Measurements from ENCODE around the gene KRT80.

The KRT80 gene

GRCh38 chr12:52211716-52212585 is 20.1 kb upstream of the KRT80 start:
- no peak for DNase-seq (ENCODE audit: low read depth)
- no peak overlapping the region for H3K4me3 ChIP-seq (ENCODE audit: control insufficient read depth, low read depth, low read length)
- TF ChIP-seq, protein P1, sequence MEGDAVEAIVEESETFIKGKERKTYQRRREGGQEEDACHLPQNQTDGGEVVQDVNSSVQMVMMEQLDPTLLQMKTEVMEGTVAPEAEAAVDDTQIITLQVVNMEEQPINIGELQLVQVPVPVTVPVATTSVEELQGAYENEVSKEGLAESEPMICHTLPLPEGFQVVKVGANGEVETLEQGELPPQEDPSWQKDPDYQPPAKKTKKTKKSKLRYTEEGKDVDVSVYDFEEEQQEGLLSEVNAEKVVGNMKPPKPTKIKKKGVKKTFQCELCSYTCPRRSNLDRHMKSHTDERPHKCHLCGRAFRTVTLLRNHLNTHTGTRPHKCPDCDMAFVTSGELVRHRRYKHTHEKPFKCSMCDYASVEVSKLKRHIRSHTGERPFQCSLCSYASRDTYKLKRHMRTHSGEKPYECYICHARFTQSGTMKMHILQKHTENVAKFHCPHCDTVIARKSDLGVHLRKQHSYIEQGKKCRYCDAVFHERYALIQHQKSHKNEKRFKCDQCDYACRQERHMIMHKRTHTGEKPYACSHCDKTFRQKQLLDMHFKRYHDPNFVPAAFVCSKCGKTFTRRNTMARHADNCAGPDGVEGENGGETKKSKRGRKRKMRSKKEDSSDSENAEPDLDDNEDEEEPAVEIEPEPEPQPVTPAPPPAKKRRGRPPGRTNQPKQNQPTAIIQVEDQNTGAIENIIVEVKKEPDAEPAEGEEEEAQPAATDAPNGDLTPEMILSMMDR (conservative IDR thresholded peaks at IDR 0.05; ENCODE audit: control insufficient read depth, insufficient read depth, low read depth, low read length): no peak

DNA sequence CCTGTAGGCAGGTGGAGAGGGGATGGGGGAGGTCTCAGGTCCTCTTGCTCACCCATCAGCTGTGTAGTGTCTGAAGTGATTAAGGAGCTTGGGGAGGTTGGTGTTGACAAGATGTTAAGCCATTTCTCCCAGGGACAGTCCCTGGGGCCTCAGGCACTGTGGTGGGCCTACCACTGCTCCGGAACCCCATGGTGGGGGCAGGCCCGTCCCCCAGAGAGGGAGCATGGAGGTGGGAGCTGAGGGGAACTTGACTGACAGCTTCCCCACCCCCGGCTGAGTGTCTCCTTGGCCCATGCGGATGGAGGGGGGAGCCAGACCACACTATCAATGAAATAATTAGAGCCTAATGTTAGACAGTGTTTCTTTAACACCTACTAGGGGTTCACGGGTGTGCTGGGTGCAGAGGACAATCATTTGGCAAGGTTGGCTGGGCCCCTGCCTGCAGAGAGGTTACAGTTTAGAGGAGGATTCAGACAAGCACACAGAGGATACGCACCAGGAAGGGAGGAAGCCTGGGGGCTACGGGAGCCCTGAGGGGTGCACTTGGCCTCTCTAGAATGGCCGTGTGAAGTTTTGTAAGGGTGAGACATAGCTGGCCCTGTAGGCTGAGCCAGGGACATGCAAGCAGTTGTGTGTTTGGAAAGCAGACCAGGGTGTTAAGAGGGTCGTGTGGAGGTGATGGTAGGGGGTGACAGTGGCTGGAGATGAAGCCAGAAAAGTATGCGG is 19.3 kb upstream of the KRT80 start:
- no peak for DNase-seq (ENCODE audit: low read depth)
- no peak overlapping the region for H3K4me3 ChIP-seq (ENCODE audit: control insufficient read depth, low read depth, low read length)
- TF ChIP-seq, protein P1 (conservative IDR thresholded peaks at IDR 0.05; ENCODE audit: control insufficient read depth, insufficient read depth, low read depth, low read length): no peak

GRCh38 chr12:52210186-52210924 is 18.5 kb upstream of the KRT80 start:
- TF ChIP-seq, protein P1 (conservative IDR thresholded peaks at IDR 0.05; ENCODE audit: control insufficient read depth, insufficient read depth, low read depth, low read length): no peak
- no peak overlapping the region for H3K4me3 ChIP-seq (ENCODE audit: control insufficient read depth, low read depth, low read length)
- DNase-seq (ENCODE audit: low read depth): peak; percentile 87

GRCh38 chr12:52209321-52209720 is 17.5 kb upstream of the KRT80 start:
- H3K4me3 ChIP-seq (ENCODE audit: control insufficient read depth, low read depth, low read length): no peak overlapping the region
- DNase-seq (ENCODE audit: low read depth): no peak
- TF ChIP-seq, protein P1 (conservative IDR thresholded peaks at IDR 0.05; ENCODE audit: control insufficient read depth, insufficient read depth, low read depth, low read length): no peak

DNA sequence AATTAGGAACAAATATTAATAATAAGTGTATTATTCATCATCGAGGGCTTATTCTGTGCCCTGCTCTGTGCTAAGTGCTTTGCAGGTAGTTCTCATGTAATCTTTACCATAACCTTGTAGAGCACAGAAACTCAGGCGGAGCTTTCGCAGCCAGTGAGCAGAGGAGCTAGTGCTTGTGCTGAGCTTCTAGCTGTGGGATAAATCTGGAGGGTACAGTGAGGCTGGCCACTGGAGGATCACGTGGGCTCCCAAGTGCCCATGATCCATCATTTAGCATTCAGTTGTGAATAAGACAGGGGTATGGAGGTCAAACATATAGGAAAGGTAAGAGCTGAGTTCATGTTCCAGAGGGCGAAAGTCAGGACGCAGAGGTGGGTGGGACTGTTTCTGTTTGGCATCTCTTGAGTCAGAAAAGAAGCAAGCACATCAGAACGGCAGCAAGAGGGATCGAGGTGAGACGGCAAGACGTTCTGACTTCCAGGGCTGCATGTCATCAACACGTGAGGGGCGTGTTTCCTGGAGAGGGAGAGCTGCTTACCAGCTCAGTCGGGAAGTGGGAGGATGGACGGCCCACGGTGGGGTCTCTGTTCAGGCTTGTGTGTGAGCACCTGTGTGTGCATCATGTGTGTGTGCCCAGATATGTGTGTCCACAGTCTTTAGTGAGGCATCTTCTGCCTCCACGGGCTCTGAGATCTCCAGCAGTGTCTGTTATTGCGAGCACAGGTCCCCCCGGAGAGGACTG is 16.8 kb upstream of the KRT80 start:
- TF ChIP-seq, protein P1 (conservative IDR thresholded peaks at IDR 0.05; ENCODE audit: control insufficient read depth, insufficient read depth, low read depth, low read length): no peak
- DNase-seq (ENCODE audit: low read depth): peak; percentile 50
- no peak overlapping the region for H3K4me3 ChIP-seq (ENCODE audit: control insufficient read depth, low read depth, low read length)

GRCh38 chr12:52207895-52208294 is 16.1 kb upstream of the KRT80 start:
- TF ChIP-seq, protein P1 (conservative IDR thresholded peaks at IDR 0.05; ENCODE audit: control insufficient read depth, insufficient read depth, low read depth, low read length): no peak
- DNase-seq (ENCODE audit: low read depth): peak; percentile 88
- no peak overlapping the region for H3K4me3 ChIP-seq (ENCODE audit: control insufficient read depth, low read depth, low read length)
